HEK293T (cell line): Measurements from ENCODE around the gene KRT84.

Experiments
- BHLHE40 ChIP-seq: fragments of 450-650 bp; IDR thresholded peaks from 2 replicates; pipeline ENCODE4 v1.6.1; 2016; ENCODE audit warnings: mild to moderate bottlenecking, moderate library complexity, borderline replicate concordance
- FOXA1 ChIP-seq: fragments of 450-650 bp; IDR thresholded peaks from 2 replicates; pipeline ENCODE4 v1.6.1; 2016; ENCODE audit warnings: mild to moderate bottlenecking
- FOXM1 ChIP-seq: fragments of 450-650 bp; IDR thresholded peaks from 2 replicates; pipeline ENCODE4 v1.6.1; 2017; ENCODE audit warnings: mild to moderate bottlenecking, borderline replicate concordance
- HDGF ChIP-seq: fragments of 450-650 bp; IDR thresholded peaks from 2 replicates; pipeline ENCODE4 v1.6.1; 2017; ENCODE audit warnings: antibody characterized with exemption, borderline replicate concordance
- L3MBTL2 ChIP-seq: fragments of 450-650 bp; conservative IDR thresholded peaks from 2 replicates; pipeline ENCODE4 v1.6.1; 2016; ENCODE audit warnings: mild to moderate bottlenecking
- PKNOX1 ChIP-seq: fragments of 450-650 bp; IDR thresholded peaks from 2 replicates; pipeline ENCODE4 v1.6.1; 2016
- SP1 ChIP-seq: fragments of 450-650 bp; IDR thresholded peaks from 2 replicates; pipeline ENCODE4 v1.6.1; 2017
- SUZ12 ChIP-seq: fragments of 450-650 bp; IDR thresholded peaks from 2 replicates; pipeline ENCODE4 v1.6.1; 2016; ENCODE audit warnings: mild to moderate bottlenecking
- TARDBP ChIP-seq: fragments of 450-650 bp; IDR thresholded peaks from 2 replicates; pipeline ENCODE4 v1.6.1; 2016

- no peak for TF ChIP-seq TARDBP
- no peak for TF ChIP-seq SP1
- TF ChIP-seq FOXA1, result no peak
- TF ChIP-seq FOXM1, result no peak
- TF ChIP-seq HDGF, result no peak
- no peak for TF ChIP-seq L3MBTL2
- TF ChIP-seq SUZ12, result no peak
- TF ChIP-seq PKNOX1, result no peak
- no peak for TF ChIP-seq BHLHE40
Observed at GRCh38 chr12:52385226-52385702, at the start of gene KRT84.
